C4-2B (cell line): Measurements from ENCODE around the gene SLC24A3.
"Not testable (repeated sequence)": the region's sequence is repeated elsewhere in the genome, so short reads cannot be mapped to it uniquely, and the experiment has no call there.

ENCODE experiments used
- H3K27ac ChIP-seq: fragments of 450-650 bp; 2 replicates; pipeline ENCODE4 v1.5.1; 2017
- CTCF ChIP-seq: fragments of 450-650 bp; conservative IDR thresholded peaks from 2 replicates; pipeline ENCODE4 v1.5.1; 2017; ENCODE audit warnings: mild to moderate bottlenecking
- ZFX ChIP-seq: fragments of 450-650 bp; IDR thresholded peaks from 2 replicates; pipeline ENCODE4 v1.6.1; 2017

Gene SLC24A3

DNA sequence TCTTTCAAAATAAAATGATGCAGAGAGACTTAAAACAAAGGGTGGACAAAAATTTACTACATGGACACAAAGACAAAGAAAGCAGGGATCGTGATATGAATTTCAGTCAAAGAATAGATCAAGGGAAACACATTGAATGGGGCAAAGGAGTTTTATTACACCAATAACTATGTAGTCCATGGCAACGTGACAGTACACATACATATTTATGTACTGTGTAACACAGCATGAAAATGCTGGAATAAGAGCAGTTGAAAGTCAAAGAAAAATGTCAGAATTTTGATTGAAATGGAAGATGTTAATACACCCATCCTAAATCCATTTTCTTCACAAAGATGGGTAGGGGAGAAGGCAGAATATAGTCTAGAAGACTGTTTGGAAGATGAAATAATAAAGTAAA lies 536.2 kb downstream of the SLC24A3 start:
- TF ChIP-seq ZFX (no peak), CTCF (no peak)
- no peak overlapping the region for H3K27ac ChIP-seq

DNA sequence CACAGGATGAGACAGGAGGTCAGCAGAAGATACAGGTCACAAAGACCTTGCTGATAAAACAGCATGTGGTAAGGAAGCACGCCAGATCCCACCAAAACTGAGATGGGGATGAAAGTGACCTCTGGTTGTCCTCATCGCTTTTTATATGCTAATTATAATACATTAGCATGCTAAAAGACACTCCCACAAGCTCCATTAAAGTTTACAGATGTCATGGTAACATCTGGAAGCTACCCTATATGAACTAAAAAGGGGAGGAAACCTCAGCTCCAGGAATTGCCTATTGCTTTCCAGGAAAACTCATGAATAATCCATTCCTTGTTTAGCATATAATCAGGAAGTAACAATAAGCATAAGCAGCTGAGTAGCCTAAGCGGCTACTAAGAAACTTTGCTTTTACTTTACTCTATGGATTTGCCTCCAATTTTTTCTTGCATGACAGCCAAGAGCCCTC lies 537.2 kb downstream of the SLC24A3 start:
- TF ChIP-seq CTCF (no peak), ZFX (no peak)

DNA sequence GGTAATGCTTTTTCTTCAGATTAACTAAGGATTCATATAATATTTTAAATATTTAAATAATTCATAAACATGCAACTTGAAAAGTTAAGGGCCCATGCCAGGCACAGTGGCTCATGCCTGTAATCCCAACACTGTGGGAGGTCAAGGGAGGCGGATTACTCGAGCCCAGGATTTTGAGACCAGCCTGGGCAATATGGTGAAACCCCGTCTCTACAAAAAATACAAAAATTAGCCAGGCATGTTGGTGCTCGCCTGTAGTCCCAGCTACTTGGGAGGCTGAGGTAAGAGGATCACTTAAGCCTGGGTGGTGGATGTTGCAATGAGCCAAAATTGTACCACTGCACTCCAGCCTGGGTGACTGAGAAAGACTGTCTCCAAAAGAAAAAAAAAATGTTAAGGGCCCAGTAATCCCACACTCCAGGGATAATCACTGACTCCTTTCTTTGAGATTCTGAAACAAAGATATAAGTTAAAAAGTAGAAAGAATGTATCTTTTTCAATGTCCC lies 537.7 kb downstream of the SLC24A3 start:
- no peak overlapping the region for H3K27ac ChIP-seq
- TF ChIP-seq ZFX (no peak), CTCF (no peak)

More for the DNA sequence above, 537.2 kb downstream of the SLC24A3 start:
- no peak overlapping the region for H3K27ac ChIP-seq

DNA sequence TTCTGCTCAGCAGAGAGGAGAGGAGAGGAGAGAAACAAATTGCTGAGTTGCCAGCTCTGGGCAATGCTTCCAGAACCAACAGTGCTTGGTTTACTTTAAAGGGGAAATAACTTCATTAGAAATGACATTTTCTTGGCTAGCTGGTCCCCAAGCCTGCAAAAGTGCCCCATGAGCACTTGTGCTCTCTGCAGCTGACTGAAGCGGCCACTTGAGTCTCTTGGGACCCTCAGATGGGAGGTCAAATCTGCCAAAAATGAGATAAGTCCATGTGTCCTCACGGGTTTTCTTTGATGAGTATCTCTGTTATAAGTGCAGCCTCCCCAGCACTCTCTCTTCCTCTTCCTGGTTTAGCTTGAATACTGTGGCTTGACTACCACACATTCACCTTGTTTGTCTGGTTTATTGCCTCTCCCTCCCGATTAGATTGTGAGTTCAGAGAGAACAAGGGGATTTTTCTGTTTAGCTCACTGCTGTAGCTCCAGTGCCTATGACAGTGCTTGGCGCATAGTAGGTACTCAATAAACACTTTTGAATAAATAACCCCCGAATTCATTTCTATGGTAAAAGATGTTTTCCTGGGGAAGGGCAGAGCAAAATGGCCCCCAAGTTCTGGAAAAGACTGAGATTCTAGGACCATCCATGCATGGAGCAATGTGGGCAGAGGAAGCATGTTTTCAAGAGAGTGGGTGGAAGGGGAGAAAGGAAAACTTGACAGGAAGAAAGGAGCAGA lies 538.6 kb downstream of the SLC24A3 start:
- TF ChIP-seq CTCF, result no peak
- TF ChIP-seq ZFX, result no peak
- H3K27ac ChIP-seq, result peak overlapping the region; percentile 73

DNA sequence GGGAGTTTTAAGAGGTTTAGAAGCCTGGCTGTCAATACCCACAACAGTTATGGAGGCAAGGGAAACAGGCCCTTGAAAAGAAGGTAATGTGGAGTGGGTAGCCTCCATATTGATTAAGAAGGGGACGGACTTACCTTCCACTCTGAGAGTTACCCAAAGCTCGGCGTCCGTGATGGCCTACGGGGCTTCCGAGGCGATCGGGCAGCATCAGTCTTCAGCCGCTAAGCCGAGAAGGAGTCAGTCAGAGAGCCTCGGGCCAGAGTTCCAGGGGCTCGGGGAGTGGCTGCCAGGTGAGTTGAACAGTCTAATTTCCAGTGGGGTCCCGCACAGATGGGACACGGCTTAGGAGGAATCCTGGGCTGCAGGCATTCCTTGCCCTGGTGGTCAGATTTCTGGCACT lies 541.8 kb downstream of the SLC24A3 start:
- H3K27ac ChIP-seq, result not testable (repeated sequence)

- TF ChIP-seq CTCF (no peak), ZFX (no peak)
- peak overlapping the region; percentile 66 for H3K27ac ChIP-seq
These were observed 544.5 kb downstream of the SLC24A3 start for GRCh38 chr20:19756761-19757486.

GRCh38 chr20:19757487-19758132 lies 545.2 kb downstream of the SLC24A3 start:
- TF ChIP-seq CTCF (no peak), ZFX (peak; percentile 56)
- H3K27ac ChIP-seq, result peak overlapping the region; percentile 66
